ENCODE data around the gene BTBD9. TPM values are rescaled to one million over a fixed set of nuclear protein-coding genes. Genes with fewer than 3 reads are reported as not detected.

Gene BTBD9
- total and polyA plus RNA-seq, 2 donors (not counting 3 experiments of a cell fraction or from before 2014, with no cell fraction given) = 4.9 to 15.0 TPM

- TF ChIP-seq MYC (IDR thresholded peaks at IDR 0.05; ENCODE audit: low read depth, low read length) (no peak), CTCF (IDR thresholded peaks at IDR 0.05; ENCODE audit: extremely low read depth in 1 of 2, insufficient read depth in 1 of 2, low read depth in 1 of 2, low read length in 2 of 2) (no peak)
- no peak overlapping the region for H3K27ac ChIP-seq (ENCODE audit: insufficient read depth, low read depth, low read length)
- H3K4me1 ChIP-seq (ENCODE audit: control insufficient read depth, extremely low read depth, insufficient read depth, low read length) = peaks cover 9% of the 10 kb centered on the region
- no peaks in the 10 kb centered on the region for H3K36me3 ChIP-seq (ENCODE audit: control insufficient read depth in 2 of 2, extremely low read depth in 1 of 2, insufficient read depth in 2 of 2, low read length in 2 of 2)
- no peaks in the 10 kb centered on the region for H3K79me2 ChIP-seq (ENCODE audit: control insufficient read depth, insufficient read depth, low read length)
- H3K9ac ChIP-seq (replicated peaks; ENCODE audit: extremely low read depth, insufficient read depth, low read length) = no peak overlapping the region
- no peak overlapping the region for H3K4me3 ChIP-seq (replicated peaks in 1 of 3; ENCODE audit: insufficient read depth in 1 of 3, low read depth in 1 of 3, low read length in 3 of 3)
- dilution Hi-C loops (cut with MboI; ENCODE audit: extremely low pct_ligation_motif_present, low sequenced_read_pairs) = no loop called here
- DNase-seq (ENCODE audit: low read depth, low spot score) = peak; percentile 59
- H4K20me1 ChIP-seq (replicated peaks; ENCODE audit: control insufficient read depth, extremely low read depth, insufficient read depth, low read length) = no peaks in the 10 kb centered on the region
- intact Hi-C loops (cut with micrococcal nuclease) = no loop called here
- FAIRE-seq = no peak
- H2AFZ ChIP-seq (ENCODE audit: low read depth, low read length) = no peak overlapping the region
- H3K9me1 ChIP-seq (replicated peaks; ENCODE audit: control insufficient read depth, extremely low read depth, insufficient read depth, low read length) = no peaks in the 10 kb centered on the region
- no peaks in the 10 kb centered on the region for H3K9me3 ChIP-seq (replicated peaks; ENCODE audit: control insufficient read depth, insufficient read depth, low read length)
- ChIA-PET CTCF (no interaction called here), POLR2A (no interaction called here)
- no TSS peak for BruUV-seq (replicated peaks)
- no peaks in the 10 kb centered on the region for H3K27me3 ChIP-seq (ENCODE audit: control insufficient read depth in 2 of 2, insufficient read depth in 2 of 2, low read length in 2 of 2)
- H3K4me2 ChIP-seq (ENCODE audit: insufficient read depth, low read length) = no peak overlapping the region
Measured at GRCh38 chr6:38423746-38424145, 216.0 kb downstream of the BTBD9 start.

GRCh38 chr6:38420207-38420606 lies 219.5 kb downstream of the BTBD9 start:
- H3K4me1 ChIP-seq (ENCODE audit: control insufficient read depth, extremely low read depth, insufficient read depth, low read length) = peaks cover 9% of the 10 kb centered on the region
- no TSS peak for BruUV-seq (replicated peaks)

More at GRCh38 chr6:38420207-38420606, 219.5 kb downstream of the BTBD9 start:
- intact Hi-C loops (cut with micrococcal nuclease) = no loop called here
- ChIA-PET CTCF (interaction anchor here (1.4 kb wide), 1 partner anchor 74 kb away, joined by 6 read pairs; no protein-coding TSS in a partner anchor), POLR2A (no interaction called here)
- Histone ChIP-seq H3K27ac (ENCODE audit: insufficient read depth, low read depth, low read length) (no peak overlapping the region), H2AFZ (ENCODE audit: low read depth, low read length) (no peak overlapping the region), H3K36me3 (ENCODE audit: control insufficient read depth in 2 of 2, extremely low read depth in 1 of 2, insufficient read depth in 2 of 2, low read length in 2 of 2) (no peaks in the 10 kb centered on the region), H3K4me2 (ENCODE audit: insufficient read depth, low read length) (no peak overlapping the region), H3K9ac (replicated peaks; ENCODE audit: extremely low read depth, insufficient read depth, low read length) (no peak overlapping the region), H4K20me1 (replicated peaks; ENCODE audit: control insufficient read depth, extremely low read depth, insufficient read depth, low read length) (no peaks in the 10 kb centered on the region), H3K4me3 (replicated peaks in 1 of 3; ENCODE audit: insufficient read depth in 1 of 3, low read depth in 1 of 3, low read length in 3 of 3) (no peak overlapping the region), H3K9me1 (replicated peaks; ENCODE audit: control insufficient read depth, extremely low read depth, insufficient read depth, low read length) (no peaks in the 10 kb centered on the region), H3K27me3 (ENCODE audit: control insufficient read depth in 2 of 2, insufficient read depth in 2 of 2, low read length in 2 of 2) (no peaks in the 10 kb centered on the region), H3K79me2 (ENCODE audit: control insufficient read depth, insufficient read depth, low read length) (no peaks in the 10 kb centered on the region), H3K9me3 (replicated peaks; ENCODE audit: control insufficient read depth, insufficient read depth, low read length) (no peaks in the 10 kb centered on the region)
- FAIRE-seq (peak; percentile 8), DNase-seq (ENCODE audit: low read depth, low spot score) (peak; percentile 29)
- TF ChIP-seq POLR2A (IDR thresholded peaks at IDR 0.05; ENCODE audit: low read depth, low read length) (no peak), FOS (IDR thresholded peaks at IDR 0.05; ENCODE audit: borderline replicate concordance, insufficient read depth, low read length) (peak; percentile 21)
- dilution Hi-C loops (cut with MboI; ENCODE audit: extremely low pct_ligation_motif_present, low sequenced_read_pairs) = no loop called here

Data from endothelial cell of umbilical vein (primary cell).